ENCODE measurements around the gene LPIN1.

DNA sequence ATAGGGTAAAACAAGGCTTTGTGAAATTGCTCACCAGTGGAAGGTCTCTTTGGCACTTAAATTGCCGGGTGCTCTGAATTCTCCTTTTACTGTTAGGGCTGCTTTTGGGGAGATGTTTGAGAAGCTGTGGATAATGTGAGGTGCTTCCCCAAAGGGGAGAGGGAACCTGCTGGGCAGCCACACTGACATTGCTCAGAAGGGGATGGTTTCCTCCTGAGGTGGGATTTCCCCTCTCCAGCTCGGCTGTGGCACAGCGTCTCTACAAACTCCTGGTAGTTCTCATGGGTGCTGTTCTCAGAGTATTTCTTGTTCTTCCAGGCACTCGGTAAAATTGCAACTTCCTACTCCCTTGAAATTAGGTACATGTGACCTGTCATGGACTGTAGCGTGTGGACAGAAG lies 124.2 kb downstream of the LPIN1 start:
- TF ChIP-seq, protein P1, sequence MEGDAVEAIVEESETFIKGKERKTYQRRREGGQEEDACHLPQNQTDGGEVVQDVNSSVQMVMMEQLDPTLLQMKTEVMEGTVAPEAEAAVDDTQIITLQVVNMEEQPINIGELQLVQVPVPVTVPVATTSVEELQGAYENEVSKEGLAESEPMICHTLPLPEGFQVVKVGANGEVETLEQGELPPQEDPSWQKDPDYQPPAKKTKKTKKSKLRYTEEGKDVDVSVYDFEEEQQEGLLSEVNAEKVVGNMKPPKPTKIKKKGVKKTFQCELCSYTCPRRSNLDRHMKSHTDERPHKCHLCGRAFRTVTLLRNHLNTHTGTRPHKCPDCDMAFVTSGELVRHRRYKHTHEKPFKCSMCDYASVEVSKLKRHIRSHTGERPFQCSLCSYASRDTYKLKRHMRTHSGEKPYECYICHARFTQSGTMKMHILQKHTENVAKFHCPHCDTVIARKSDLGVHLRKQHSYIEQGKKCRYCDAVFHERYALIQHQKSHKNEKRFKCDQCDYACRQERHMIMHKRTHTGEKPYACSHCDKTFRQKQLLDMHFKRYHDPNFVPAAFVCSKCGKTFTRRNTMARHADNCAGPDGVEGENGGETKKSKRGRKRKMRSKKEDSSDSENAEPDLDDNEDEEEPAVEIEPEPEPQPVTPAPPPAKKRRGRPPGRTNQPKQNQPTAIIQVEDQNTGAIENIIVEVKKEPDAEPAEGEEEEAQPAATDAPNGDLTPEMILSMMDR (IDR thresholded peaks at IDR 0.05): no peak
- TF ChIP-seq POLR2AphosphoS5 (IDR thresholded peaks at IDR 0.05): no peak

All from breast epithelium (tissue), 3 donors.